ENCODE measurements around the gene ARHGAP19. TPM values are rescaled to one million over a fixed set of nuclear protein-coding genes. Genes with fewer than 3 reads are reported as not detected.
"Not testable (repeated sequence)": the region's sequence is repeated elsewhere in the genome, so short reads cannot be mapped to it uniquely, and the experiment has no call there.

ARHGAP19 gene
- total RNA-seq, 2 donors from 2014 or later: 2.6 to 7.3 TPM

- TF ChIP-seq CTCF (IDR thresholded peaks at IDR 0.05) (no peak), POLR2A (IDR thresholded peaks at IDR 0.05) (no peak)
- 84 to 96% methylated on average over 3 of the region's 3 CpGs for WGBS, 2 donors
Observed at GRCh38 chr10:97273700-97274099, 18.7 kb downstream of the ARHGAP19 start.

GRCh38 chr10:97270523-97271154, 21.8 kb downstream of the ARHGAP19 start:
- TF ChIP-seq POLR2A (IDR thresholded peaks at IDR 0.05): no peak
- TF ChIP-seq CTCF (IDR thresholded peaks at IDR 0.05): no peak
- no peaks in the 10 kb centered on the region for H3K9me3 ChIP-seq
- H3K4me1 ChIP-seq: no peaks in the 10 kb centered on the region
- intact Hi-C loops (cut with DNase I): no loop called here
- H3K4me3 ChIP-seq: no peak overlapping the region
- H3K27me3 ChIP-seq: no peaks in the 10 kb centered on the region
- WGBS, 2 donors: 78 to 89% methylated on average over 3 of the region's 3 CpGs
- H3K36me3 ChIP-seq (replicated peaks in 1 of 2; ENCODE audit: insufficient read depth in 1 of 2, low read depth in 2 of 2): no peaks in the 10 kb centered on the region
- DNase-seq (no peak), ATAC-seq (no peak)
- H3K27ac ChIP-seq: no peak overlapping the region

More at GRCh38 chr10:97273700-97274099, 18.7 kb downstream of the ARHGAP19 start:
- ATAC-seq (no peak), DNase-seq (no peak)
- intact Hi-C loops (cut with DNase I): no loop called here
- Histone ChIP-seq H3K27me3 (no peaks in the 10 kb centered on the region), H3K27ac (no peak overlapping the region), H3K4me3 (no peak overlapping the region), H3K4me1 (peaks cover under 1% of the 10 kb centered on the region), H3K36me3 (replicated peaks in 1 of 2; ENCODE audit: insufficient read depth in 1 of 2, low read depth in 2 of 2) (no peaks in the 10 kb centered on the region), H3K9me3 (no peaks in the 10 kb centered on the region)

- Histone ChIP-seq H3K9me3 (no peaks in the 10 kb centered on the region), H3K4me3 (no peak overlapping the region), H3K4me1 (no peaks in the 10 kb centered on the region), H3K27me3 (no peaks in the 10 kb centered on the region), H3K27ac (no peak overlapping the region), H3K36me3 (replicated peaks in 1 of 2; ENCODE audit: insufficient read depth in 1 of 2, low read depth in 2 of 2) (no peaks in the 10 kb centered on the region)
- no peak for ATAC-seq
- TF ChIP-seq POLR2A (IDR thresholded peaks at IDR 0.05): no peak
- TF ChIP-seq CTCF (IDR thresholded peaks at IDR 0.05): no peak
- 88 to 91% methylated on average over 3 to 4 of the region's 4 CpGs for WGBS, 2 donors
- no peak for DNase-seq
- intact Hi-C loops (cut with DNase I): no loop called here
Observed at GRCh38 chr10:97267671-97268070, 24.8 kb downstream of the ARHGAP19 start.

GRCh38 chr10:97265095-97265494, 27.3 kb downstream of the ARHGAP19 start:
- H3K4me3 ChIP-seq; H3K27me3 ChIP-seq; H3K27ac ChIP-seq; intact Hi-C loops (cut with DNase I); H3K36me3 ChIP-seq (replicated peaks in 1 of 2; ENCODE audit: insufficient read depth in 1 of 2, low read depth in 2 of 2); H3K4me1 ChIP-seq; ATAC-seq; H3K9me3 ChIP-seq; DNase-seq: not testable (repeated sequence)
- 94 to 97% methylated on average over 3 of the region's 3 CpGs for WGBS, 2 donors

GRCh38 chr10:97263971-97264370, 28.5 kb downstream of the ARHGAP19 start:
- H3K36me3 ChIP-seq (replicated peaks in 1 of 2; ENCODE audit: insufficient read depth in 1 of 2, low read depth in 2 of 2): no peaks in the 10 kb centered on the region
- no peak overlapping the region for H3K27ac ChIP-seq
- H3K27me3 ChIP-seq: no peaks in the 10 kb centered on the region
- DNase-seq: no peak
- H3K4me1 ChIP-seq: no peaks in the 10 kb centered on the region
- TF ChIP-seq POLR2A (IDR thresholded peaks at IDR 0.05) (no peak), CTCF (IDR thresholded peaks at IDR 0.05) (no peak)
- WGBS, 2 donors: 77 to 87% methylated on average over 5 of the region's 5 CpGs
- H3K4me3 ChIP-seq: no peak overlapping the region
- no peak for ATAC-seq
- no peaks in the 10 kb centered on the region for H3K9me3 ChIP-seq
- intact Hi-C loops (cut with DNase I): no loop called here
